IPS-18a (cell line): ENCODE measurements around the gene CENPE.

Source experiments
- H3K27ac ChIP-seq: one replicate; pipeline ENCODE4 v1.5.1; 2013; ENCODE audit warnings: low read length
- H3K27me3 ChIP-seq: one replicate; pipeline ENCODE4 v1.6.1; 2013; ENCODE audit warnings: mild to moderate bottlenecking, low read length; ENCODE audit not compliant: control insufficient read depth, insufficient read depth
- H3K36me3 ChIP-seq: one replicate; pipeline ENCODE4 v1.6.1; 2013; ENCODE audit warnings: low read depth, low read length; ENCODE audit not compliant: control insufficient read depth
- H3K4me1 ChIP-seq: one replicate; pipeline ENCODE4 v1.6.1; 2013; ENCODE audit warnings: low read depth, low read length; ENCODE audit not compliant: control insufficient read depth
- H3K4me3 ChIP-seq: one replicate; pipeline ENCODE4 v1.5.1; 2013; ENCODE audit warnings: low read length
- H3K9ac ChIP-seq: one replicate; pipeline ENCODE4 v1.6.1; 2013; ENCODE audit warnings: mild to moderate bottlenecking, low read length, moderate library complexity
- H3K9me3 ChIP-seq: one replicate; pipeline ENCODE4 v1.6.1; 2013; ENCODE audit warnings: low read depth, low read length; ENCODE audit not compliant: control insufficient read depth

The CENPE gene

DNA sequence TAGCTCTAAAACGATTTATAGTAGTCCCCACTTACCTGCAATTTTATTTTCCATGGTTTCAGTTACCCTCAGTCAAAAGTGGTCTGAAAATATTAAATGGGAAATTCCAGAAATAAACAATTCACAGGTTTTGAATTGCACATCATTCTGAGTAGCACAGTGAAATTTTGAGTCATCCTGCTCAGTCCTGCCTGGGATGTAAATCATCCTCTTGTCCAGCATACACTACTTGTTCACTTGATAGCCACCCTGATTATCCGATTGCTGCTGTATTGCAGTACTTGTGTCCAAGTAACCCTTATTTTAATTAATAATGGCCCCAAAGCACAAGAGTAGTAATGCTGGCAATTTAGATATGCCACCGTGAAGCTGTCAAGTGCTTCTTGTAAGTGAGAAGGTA, 75.0 kb downstream of the CENPE start:
- no peak overlapping the region for H3K27ac ChIP-seq
- H3K4me3 ChIP-seq, result no peak overlapping the region
- H3K9ac ChIP-seq, result no peak overlapping the region
- H3K9me3 ChIP-seq, result no peaks in the 10 kb centered on the region
- no peaks in the 10 kb centered on the region for H3K4me1 ChIP-seq
- peaks cover 39% of the 10 kb centered on the region for H3K36me3 ChIP-seq
- no peaks in the 10 kb centered on the region for H3K27me3 ChIP-seq

DNA sequence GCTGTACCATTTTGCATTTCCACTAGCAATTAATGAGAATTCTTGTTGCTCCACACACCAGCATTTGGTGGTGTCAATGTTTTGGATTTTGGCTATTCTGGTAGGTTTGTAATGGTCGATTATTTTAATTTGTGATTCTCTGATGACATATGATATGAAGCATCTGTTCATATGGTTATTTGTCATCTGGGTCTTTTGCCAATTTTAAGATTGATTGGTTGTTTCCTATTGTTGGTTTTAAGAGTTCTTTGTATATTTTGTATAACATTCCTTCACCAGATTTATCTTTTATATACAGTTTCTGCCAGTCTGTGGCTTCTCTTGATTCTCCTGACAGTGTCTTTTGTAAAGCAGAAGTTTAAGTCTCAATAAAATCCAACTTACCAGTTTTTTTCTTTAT, 80.0 kb downstream of the CENPE start:
- Histone ChIP-seq H3K9ac (no peak overlapping the region), H3K36me3 (peaks cover 53% of the 10 kb centered on the region), H3K9me3 (no peaks in the 10 kb centered on the region), H3K4me1 (no peaks in the 10 kb centered on the region), H3K27me3 (no peaks in the 10 kb centered on the region), H3K4me3 (no peak overlapping the region), H3K27ac (no peak overlapping the region)

DNA sequence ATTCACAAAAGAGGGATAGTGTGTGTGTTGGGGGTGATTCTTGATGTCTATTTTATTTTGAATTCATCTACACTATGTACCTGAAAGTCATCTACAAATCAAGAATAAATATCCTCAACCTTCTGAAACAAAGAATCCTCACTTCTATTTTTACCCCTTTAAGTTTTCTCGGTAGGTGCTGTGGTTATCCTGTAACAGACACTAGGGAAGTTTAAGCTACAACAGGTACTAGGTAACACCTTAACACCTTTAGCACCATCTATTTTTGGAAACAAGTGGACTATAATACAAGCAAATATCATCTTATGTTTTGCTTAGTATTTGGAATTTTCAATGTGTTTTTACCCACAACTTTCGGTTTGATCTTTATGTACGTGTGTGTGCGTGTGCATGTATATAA, 86.5 kb downstream of the CENPE start:
- Histone ChIP-seq H3K9ac (no peak overlapping the region), H3K27ac (no peak overlapping the region), H3K4me1 (no peaks in the 10 kb centered on the region), H3K27me3 (no peaks in the 10 kb centered on the region), H3K36me3 (peaks cover 64% of the 10 kb centered on the region), H3K4me3 (no peak overlapping the region), H3K9me3 (no peaks in the 10 kb centered on the region)

DNA sequence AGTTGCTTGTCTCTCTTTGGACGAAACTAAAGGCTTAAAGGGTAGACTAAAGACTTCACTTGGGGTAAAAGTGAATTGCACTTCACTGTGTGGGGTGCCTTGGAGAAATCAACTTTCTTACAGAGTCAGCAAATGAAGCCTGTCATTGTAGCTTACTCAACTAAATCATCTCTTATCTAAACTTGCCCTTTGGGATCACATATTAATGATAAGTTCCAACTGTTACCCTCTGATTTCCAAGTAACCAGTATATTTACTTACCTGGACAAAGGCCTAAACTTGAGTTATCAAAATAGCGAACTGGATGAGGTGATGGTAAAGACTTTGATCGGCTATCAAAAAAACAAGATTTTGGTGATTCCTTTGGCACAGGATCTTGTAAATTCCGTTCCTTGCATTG, 89.6 kb downstream of the CENPE start:
- Histone ChIP-seq H3K4me3 (no peak overlapping the region), H3K36me3 (peaks cover 52% of the 10 kb centered on the region), H3K27ac (no peak overlapping the region)

DNA sequence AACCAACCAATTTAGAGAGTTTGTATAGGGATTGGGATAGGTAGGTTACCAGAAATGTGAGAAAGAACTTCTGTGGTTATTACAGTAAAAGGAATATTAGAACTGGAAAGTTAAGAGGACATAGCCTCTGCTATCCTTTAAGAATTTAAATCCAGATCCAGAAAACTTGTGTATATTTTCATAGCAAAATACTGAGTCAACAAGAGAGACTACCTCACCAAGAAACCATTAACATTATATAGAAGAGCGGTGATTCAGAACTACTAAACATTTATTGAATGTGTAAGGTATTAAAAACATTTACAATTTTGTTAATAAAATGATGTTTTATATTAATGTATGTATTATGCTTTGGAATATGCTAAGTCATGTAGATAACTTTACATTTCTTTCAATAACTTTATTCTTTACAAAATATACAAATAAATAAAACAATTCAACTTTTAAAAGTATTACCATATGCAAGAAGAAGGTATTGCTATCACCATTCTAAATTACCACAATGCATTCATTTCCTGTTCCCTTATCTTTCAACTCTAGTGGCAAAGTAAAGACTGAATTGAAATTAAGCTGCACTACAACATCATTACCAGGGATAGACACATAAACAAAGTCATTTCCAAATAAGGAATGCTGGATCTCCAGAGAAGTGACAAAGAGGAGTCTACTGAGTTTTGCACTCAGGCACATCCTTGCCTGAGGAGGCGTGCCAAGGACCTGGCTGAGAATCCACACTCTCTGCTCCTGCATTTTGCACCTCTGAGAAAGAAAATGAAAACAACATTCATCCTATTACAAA, 92.4 kb downstream of the CENPE start:
- H3K36me3 ChIP-seq, result peaks cover 44% of the 10 kb centered on the region
- H3K27me3 ChIP-seq, result no peaks in the 10 kb centered on the region

More for the DNA sequence above, 89.6 kb downstream of the CENPE start:
- Histone ChIP-seq H3K4me1 (no peaks in the 10 kb centered on the region), H3K9me3 (no peaks in the 10 kb centered on the region), H3K27me3 (no peaks in the 10 kb centered on the region), H3K9ac (no peak overlapping the region)

DNA sequence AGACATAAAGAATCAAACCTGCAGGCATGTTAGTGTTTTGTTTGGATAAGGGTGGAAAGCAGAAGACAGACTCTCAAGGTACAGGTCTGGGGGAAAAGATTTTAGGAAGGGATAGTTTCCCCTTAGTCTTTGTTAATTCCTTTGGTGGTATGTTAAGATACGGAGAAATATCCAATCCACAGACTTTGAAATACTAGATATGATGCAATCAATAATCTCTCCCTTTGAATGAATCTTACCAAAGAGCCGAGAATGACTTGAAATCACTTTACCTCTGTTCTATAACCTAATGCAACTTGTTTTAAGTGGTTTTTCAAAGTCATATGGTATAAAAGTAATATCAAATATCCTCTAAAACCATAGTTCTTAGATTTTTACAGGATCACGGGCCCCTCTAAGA, 93.3 kb downstream of the CENPE start:
- H3K27me3 ChIP-seq, result no peaks in the 10 kb centered on the region
- no peak overlapping the region for H3K27ac ChIP-seq
- H3K9ac ChIP-seq, result no peak overlapping the region
- no peaks in the 10 kb centered on the region for H3K9me3 ChIP-seq
- peaks cover 35% of the 10 kb centered on the region for H3K36me3 ChIP-seq
- no peak overlapping the region for H3K4me3 ChIP-seq
- H3K4me1 ChIP-seq, result no peaks in the 10 kb centered on the region

More for the DNA sequence above, 92.4 kb downstream of the CENPE start:
- Histone ChIP-seq H3K4me1 (no peaks in the 10 kb centered on the region), H3K9me3 (no peaks in the 10 kb centered on the region), H3K9ac (no peak overlapping the region), H3K4me3 (no peak overlapping the region), H3K27ac (no peak overlapping the region)

DNA sequence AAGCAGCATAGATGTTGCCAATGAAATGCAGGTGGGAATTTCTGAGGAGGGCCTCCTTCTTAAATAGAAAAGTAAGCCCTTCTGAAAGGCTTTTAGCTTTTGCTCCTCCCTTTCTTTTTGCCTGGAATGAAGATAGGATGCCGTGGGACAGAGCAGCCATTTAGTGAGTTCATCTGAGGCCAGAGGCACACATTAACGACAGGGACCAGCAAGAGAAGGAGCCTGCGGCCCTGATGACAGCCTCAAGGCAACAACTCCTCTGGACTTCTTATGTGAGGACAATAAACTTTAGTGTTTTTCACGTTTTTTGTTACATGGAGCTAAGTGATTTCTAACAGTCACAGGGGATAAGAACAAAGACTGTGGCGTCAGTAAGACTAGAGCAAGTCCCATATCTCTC, 97.5 kb downstream of the CENPE start:
- Histone ChIP-seq H3K36me3 (no peaks in the 10 kb centered on the region), H3K4me3 (no peak overlapping the region), H3K27ac (no peak overlapping the region), H3K9ac (no peak overlapping the region), H3K4me1 (peaks cover 8% of the 10 kb centered on the region), H3K9me3 (no peaks in the 10 kb centered on the region), H3K27me3 (no peaks in the 10 kb centered on the region)

DNA sequence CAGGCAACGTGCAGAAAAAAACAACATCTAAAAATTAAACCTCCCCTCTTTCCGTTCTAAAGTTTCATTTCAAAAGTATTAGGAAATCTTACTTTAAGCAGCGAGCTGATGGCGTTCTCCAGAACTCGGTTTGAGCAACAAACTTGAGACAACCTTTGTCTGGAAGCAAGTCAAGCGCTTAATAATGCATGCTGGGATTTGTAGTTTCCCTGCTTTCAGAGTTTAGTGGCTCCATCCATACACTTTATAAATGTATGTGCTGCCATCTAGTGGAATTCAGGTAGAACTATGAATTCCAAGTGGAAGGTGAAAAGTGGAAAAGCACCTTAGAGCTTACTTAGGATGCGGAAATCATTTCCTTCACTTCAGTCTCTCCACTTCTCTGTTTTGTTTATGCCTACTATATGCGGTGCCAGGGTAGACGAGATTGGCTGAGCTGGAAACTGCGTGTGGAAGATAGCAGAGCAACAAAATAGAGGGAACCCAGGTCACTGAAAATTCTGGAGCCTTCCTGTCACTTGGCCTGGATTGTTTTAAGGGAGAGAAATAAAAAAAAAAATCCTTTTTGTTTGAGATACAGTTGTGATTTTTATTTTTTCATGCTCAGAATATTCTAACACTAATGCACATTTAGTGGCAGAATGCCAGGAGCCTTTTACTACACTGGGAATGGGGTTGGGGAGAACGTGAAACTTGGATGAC, 98.3 kb downstream of the CENPE start, which contains the start of gene BDH2:
BDH2 (minus strand) TSS at position 144 of the 702 bp plus-strand sequence. CDS start 3,580 bp downstream, outside the sequence.
- Histone ChIP-seq H3K27ac (peak within 1 kb of the TSS; percentile 82), H3K9me3 (no peaks in the 10 kb centered on the region), H3K4me3 (peak within 1 kb of the TSS; percentile 98), H3K36me3 (no peaks in the 10 kb centered on the region), H3K4me1 (peaks cover 8% of the 10 kb centered on the region), H3K27me3 (no peaks in the 10 kb centered on the region), H3K9ac (peak within 1 kb of the TSS; percentile 95)

DNA sequence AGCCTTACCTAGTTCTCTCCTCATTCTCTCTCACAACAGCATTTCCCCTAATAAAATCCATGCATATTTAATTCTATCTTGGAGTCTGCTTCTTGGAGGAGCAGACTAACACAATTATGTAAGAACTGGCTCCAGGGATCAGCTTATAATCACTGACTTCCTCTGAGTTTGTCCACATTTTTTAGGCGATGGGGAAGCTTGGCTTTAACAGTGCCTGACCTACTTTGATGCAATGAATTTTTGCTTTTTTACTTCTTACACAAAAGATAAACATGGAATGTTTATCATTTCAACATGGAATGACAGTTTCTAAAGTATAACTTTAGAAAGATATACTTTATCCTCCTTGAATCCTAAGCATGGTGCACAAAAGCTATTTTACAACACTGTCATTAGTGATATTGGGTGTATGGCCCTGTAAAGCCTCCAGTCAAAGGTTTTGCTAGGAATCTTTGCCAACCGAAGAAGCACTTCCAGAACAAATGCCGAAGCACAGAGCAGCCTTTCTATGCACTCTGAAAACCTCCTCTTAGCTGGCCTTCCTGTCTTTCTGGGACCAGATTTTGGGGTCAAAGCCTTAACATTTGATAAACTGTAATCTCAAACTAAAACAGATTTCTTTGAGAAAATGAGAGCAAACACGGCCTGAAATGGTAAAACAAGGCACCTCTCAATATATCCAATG, 99.2 kb downstream of the CENPE start:
- Histone ChIP-seq H3K9me3 (no peaks in the 10 kb centered on the region), H3K27me3 (no peaks in the 10 kb centered on the region), H3K4me3 (peak overlapping the region; percentile 98), H3K4me1 (peaks cover 8% of the 10 kb centered on the region), H3K9ac (peak overlapping the region; percentile 95), H3K27ac (peak overlapping the region; percentile 82), H3K36me3 (no peaks in the 10 kb centered on the region)

DNA sequence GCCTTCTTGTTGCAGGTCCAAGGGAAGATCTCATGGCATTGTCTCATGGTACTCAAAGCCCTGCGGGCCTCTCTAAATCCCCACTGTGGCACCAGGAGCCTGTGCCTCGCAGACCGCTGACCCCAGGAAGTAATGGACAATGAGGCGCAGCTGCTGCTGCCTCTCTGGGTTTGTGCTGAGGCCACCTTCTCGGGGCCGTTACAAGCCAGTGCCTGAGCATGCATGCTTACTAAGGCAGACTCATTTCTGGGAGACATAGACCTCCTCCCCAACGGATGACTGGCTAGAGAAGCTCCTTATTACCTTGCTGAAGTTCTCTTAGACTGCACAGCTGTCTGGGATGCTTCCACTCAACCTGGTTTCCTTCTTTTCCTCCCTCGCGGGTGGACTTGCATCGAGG, 99.8 kb downstream of the CENPE start:
- Histone ChIP-seq H3K4me1 (peaks cover 8% of the 10 kb centered on the region), H3K27ac (no peak overlapping the region), H3K9ac (peak overlapping the region; percentile 95), H3K4me3 (no peak overlapping the region), H3K36me3 (no peaks in the 10 kb centered on the region), H3K9me3 (no peaks in the 10 kb centered on the region), H3K27me3 (no peaks in the 10 kb centered on the region)

DNA sequence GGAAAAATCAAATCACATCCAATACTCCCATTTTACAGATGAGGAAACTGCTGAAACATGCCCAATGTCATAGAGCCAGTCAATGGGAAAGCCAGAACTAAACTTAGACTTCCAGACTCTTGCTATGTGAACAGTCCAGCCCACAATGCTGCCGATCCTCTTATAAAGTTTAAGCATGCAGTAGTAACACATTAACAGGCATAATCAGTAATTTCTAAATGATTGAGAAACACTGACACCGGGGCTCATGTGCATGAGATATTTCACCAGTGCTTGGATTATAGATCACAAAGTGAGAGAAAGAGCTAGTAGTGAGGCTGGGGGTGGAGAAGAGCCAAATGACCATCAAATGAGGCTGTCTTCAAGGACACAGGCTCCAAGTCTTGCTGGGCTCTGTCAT, 101.0 kb downstream of the CENPE start:
- H3K9ac ChIP-seq, result no peak overlapping the region
- no peak overlapping the region for H3K4me3 ChIP-seq
- H3K4me1 ChIP-seq, result peaks cover 8% of the 10 kb centered on the region
- H3K9me3 ChIP-seq, result no peaks in the 10 kb centered on the region
- no peaks in the 10 kb centered on the region for H3K27me3 ChIP-seq
- H3K36me3 ChIP-seq, result no peaks in the 10 kb centered on the region
- H3K27ac ChIP-seq, result no peak overlapping the region
